ENCODE results near the gene RAPH1. TPM values are rescaled to one million over a fixed set of nuclear protein-coding genes. Genes with fewer than 3 reads are reported as not detected.

Gene RAPH1
- total RNA-seq, 1 donor: 57.2 TPM

- Histone ChIP-seq H3K27ac (ENCODE audit: low read depth, low read length) (peak overlapping the region; percentile 78), H3K4me1 (ENCODE audit: insufficient read depth, low read length) (peaks cover 65% of the 10 kb centered on the region), H3K4me3 (ENCODE audit: insufficient read depth, low read length) (no peak overlapping the region), H3K79me2 (ENCODE audit: insufficient read depth, low read length) (no peaks in the 10 kb centered on the region), H3K27me3 (ENCODE audit: insufficient read depth, low read length) (no peaks in the 10 kb centered on the region), H3K9me3 (ENCODE audit: low read depth, low read length) (no peaks in the 10 kb centered on the region), H3K36me3 (ENCODE audit: insufficient read depth, low read length) (no peaks in the 10 kb centered on the region), H4K20me1 (ENCODE audit: insufficient read depth, low read length) (no peaks in the 10 kb centered on the region), H3K4me2 (ENCODE audit: insufficient read depth, low read length) (peak overlapping the region; percentile 61), H2AFZ (ENCODE audit: low read length) (no peak overlapping the region)
- DNase-seq (ENCODE audit: insufficient read length, low spot score, missing footprints): no peak
- TF ChIP-seq CTCF (IDR thresholded peaks at IDR 0.05; ENCODE audit: extremely low read depth, low read depth, low read length): no peak
Observed at GRCh38 chr2:203583084-203583695, 48.1 kb upstream of the RAPH1 start.

- peak overlapping the region; percentile 6 for H3K27ac ChIP-seq (ENCODE audit: low read depth, low read length)
- no peaks in the 10 kb centered on the region for H3K36me3 ChIP-seq (ENCODE audit: insufficient read depth, low read length)
- no peaks in the 10 kb centered on the region for H4K20me1 ChIP-seq (ENCODE audit: insufficient read depth, low read length)
- peak overlapping the region; percentile 6 for H3K4me2 ChIP-seq (ENCODE audit: insufficient read depth, low read length)
- H3K27me3 ChIP-seq (ENCODE audit: insufficient read depth, low read length): no peaks in the 10 kb centered on the region
- no peak overlapping the region for H2AFZ ChIP-seq (ENCODE audit: low read length)
- no peaks in the 10 kb centered on the region for H3K79me2 ChIP-seq (ENCODE audit: insufficient read depth, low read length)
- H3K9me3 ChIP-seq (ENCODE audit: low read depth, low read length): no peaks in the 10 kb centered on the region
- no peak for TF ChIP-seq CTCF (IDR thresholded peaks at IDR 0.05; ENCODE audit: extremely low read depth, low read depth, low read length)
- no peak overlapping the region for H3K4me3 ChIP-seq (ENCODE audit: insufficient read depth, low read length)
- peaks cover 65% of the 10 kb centered on the region for H3K4me1 ChIP-seq (ENCODE audit: insufficient read depth, low read length)
- DNase-seq (ENCODE audit: insufficient read length, low spot score, missing footprints): peak; percentile 44
Observed at GRCh38 chr2:203582468-203582867, 47.4 kb upstream of the RAPH1 start.

- no peaks in the 10 kb centered on the region for H4K20me1 ChIP-seq (ENCODE audit: insufficient read depth, low read length)
- H2AFZ ChIP-seq (ENCODE audit: low read length): no peak overlapping the region
- peaks cover 53% of the 10 kb centered on the region for H3K4me1 ChIP-seq (ENCODE audit: insufficient read depth, low read length)
- no peaks in the 10 kb centered on the region for H3K27me3 ChIP-seq (ENCODE audit: insufficient read depth, low read length)
- no peaks in the 10 kb centered on the region for H3K36me3 ChIP-seq (ENCODE audit: insufficient read depth, low read length)
- H3K79me2 ChIP-seq (ENCODE audit: insufficient read depth, low read length): no peaks in the 10 kb centered on the region
- no peak for DNase-seq (ENCODE audit: insufficient read length, low spot score, missing footprints)
- no peak for TF ChIP-seq CTCF (IDR thresholded peaks at IDR 0.05; ENCODE audit: extremely low read depth, low read depth, low read length)
- H3K4me2 ChIP-seq (ENCODE audit: insufficient read depth, low read length): no peak overlapping the region
- H3K27ac ChIP-seq (ENCODE audit: low read depth, low read length): no peak overlapping the region
- no peak overlapping the region for H3K4me3 ChIP-seq (ENCODE audit: insufficient read depth, low read length)
- H3K9me3 ChIP-seq (ENCODE audit: low read depth, low read length): no peaks in the 10 kb centered on the region
Observed at GRCh38 chr2:203580844-203581243, 45.7 kb upstream of the RAPH1 start.

- Histone ChIP-seq H3K4me3 (ENCODE audit: insufficient read depth, low read length) (no peak overlapping the region), H3K79me2 (ENCODE audit: insufficient read depth, low read length) (no peaks in the 10 kb centered on the region), H3K27ac (ENCODE audit: low read depth, low read length) (peak overlapping the region; percentile 79), H3K4me1 (ENCODE audit: insufficient read depth, low read length) (peaks cover 47% of the 10 kb centered on the region), H3K4me2 (ENCODE audit: insufficient read depth, low read length) (peak overlapping the region; percentile 40), H2AFZ (ENCODE audit: low read length) (peak overlapping the region; percentile 6), H3K27me3 (ENCODE audit: insufficient read depth, low read length) (no peaks in the 10 kb centered on the region), H4K20me1 (ENCODE audit: insufficient read depth, low read length) (no peaks in the 10 kb centered on the region), H3K36me3 (ENCODE audit: insufficient read depth, low read length) (no peaks in the 10 kb centered on the region), H3K9me3 (ENCODE audit: low read depth, low read length) (no peaks in the 10 kb centered on the region)
- DNase-seq (ENCODE audit: insufficient read length, low spot score, missing footprints): no peak
- no peak for TF ChIP-seq CTCF (IDR thresholded peaks at IDR 0.05; ENCODE audit: extremely low read depth, low read depth, low read length)
Observed at GRCh38 chr2:203579730-203580129, 44.6 kb upstream of the RAPH1 start.

Data from osteoblast (primary cell).